ENCODE measurements around the gene INPP4B. TPM values are rescaled to one million over a fixed set of nuclear protein-coding genes. Genes with fewer than 3 reads are reported as not detected.
A peak's percentile ranks its signal among the peaks of the same experiment; 100 is the strongest.

INPP4B gene
- polyA plus RNA-seq, 1 experiment, result 5.1 TPM

- H3K9me3 ChIP-seq (ENCODE audit: control insufficient read depth, insufficient read depth, low read length), result no peaks in the 10 kb centered on the region
- H3K27ac ChIP-seq (ENCODE audit: low read depth, low read length), result no peak overlapping the region
- ChIA-PET CTCF (no interaction called here), POLR2A (no interaction called here)
- H3K27me3 ChIP-seq (ENCODE audit: control insufficient read depth, insufficient read depth, low read length), result no peaks in the 10 kb centered on the region
- no peak overlapping the region for H3K4me3 ChIP-seq (ENCODE audit: low read depth, low read length)
- DNase-seq (ENCODE audit: low read depth, low spot score), result no peak
- no peak for TF ChIP-seq CTCF (IDR thresholded peaks at IDR 0.05; ENCODE audit: low read depth, low read length)
Observed at GRCh38 chr4:142281999-142282398, 564.1 kb downstream of the INPP4B start.

GRCh38 chr4:142278663-142279062, 567.4 kb downstream of the INPP4B start:
- no peak overlapping the region for H3K4me3 ChIP-seq (ENCODE audit: low read depth, low read length)
- H3K27ac ChIP-seq (ENCODE audit: low read depth, low read length), result no peak overlapping the region
- no peaks in the 10 kb centered on the region for H3K9me3 ChIP-seq (ENCODE audit: control insufficient read depth, insufficient read depth, low read length)
- H3K27me3 ChIP-seq (ENCODE audit: control insufficient read depth, insufficient read depth, low read length), result no peaks in the 10 kb centered on the region
- ChIA-PET CTCF (interaction anchor here (0.5 kb wide), 1 partner anchor 14 kb away, joined by 5 read pairs; no protein-coding TSS in a partner anchor), POLR2A (no interaction called here)
- DNase-seq (ENCODE audit: low read depth, low spot score), result no peak
- no peak for TF ChIP-seq CTCF (IDR thresholded peaks at IDR 0.05; ENCODE audit: low read depth, low read length)

DNA sequence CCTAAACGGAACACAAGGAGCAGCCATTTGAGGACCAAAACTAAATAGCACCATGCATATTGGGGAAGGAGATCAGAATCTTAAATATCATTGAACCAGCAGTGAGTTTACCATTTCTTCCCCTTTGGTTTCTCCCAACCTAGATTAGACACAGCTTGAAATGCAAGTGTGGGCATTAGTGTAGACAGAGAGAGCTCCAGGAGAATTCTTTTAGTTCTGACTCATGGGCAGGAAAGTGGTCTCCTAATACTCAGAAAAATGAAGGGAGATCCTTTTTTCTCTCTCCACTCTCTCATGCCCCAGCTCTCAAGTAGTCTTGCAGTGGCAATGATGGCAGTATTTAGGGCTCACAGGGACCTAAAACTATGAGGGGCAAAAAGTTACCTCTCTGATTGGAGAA, 567.9 kb downstream of the INPP4B start:
- POLR2A ChIA-PET, result no interaction called here
- no peak for DNase-seq (ENCODE audit: low read depth, low spot score)

DNA sequence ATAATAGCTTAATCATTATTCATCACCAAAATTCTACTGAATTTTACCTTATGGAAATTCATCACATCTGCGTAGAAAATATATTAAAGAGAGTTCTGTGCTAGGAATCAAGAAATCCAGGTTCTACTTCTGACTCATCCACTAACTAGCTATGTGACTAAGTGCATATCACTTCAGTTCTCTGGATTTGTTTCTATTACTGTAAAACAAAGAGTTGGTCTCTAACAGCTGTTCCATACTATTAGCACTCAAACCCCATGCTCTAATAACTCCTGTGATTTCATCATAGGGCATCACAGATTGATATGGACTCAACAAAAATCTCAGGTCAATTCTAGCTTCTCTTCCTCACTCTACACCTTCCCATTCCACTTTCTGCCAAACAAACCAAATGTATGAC, 572.0 kb downstream of the INPP4B start:
- TF ChIP-seq CTCF (IDR thresholded peaks at IDR 0.05; ENCODE audit: low read depth, low read length), result no peak
- POLR2A ChIA-PET, result interaction anchor here (0.7 to 1.6 kb wide), 4 partner anchors 9 to 132 kb away, joined by 3 to 6 read pairs (median 5); no protein-coding TSS in a partner anchor
- H3K9me3 ChIP-seq (ENCODE audit: control insufficient read depth, insufficient read depth, low read length), result no peaks in the 10 kb centered on the region
- DNase-seq (ENCODE audit: low read depth, low spot score), result peak; percentile 79
- no peaks in the 10 kb centered on the region for H3K27me3 ChIP-seq (ENCODE audit: control insufficient read depth, insufficient read depth, low read length)
- CTCF ChIA-PET, result interaction anchor here (0.5 kb wide), 1 partner anchor 57 kb away, joined by 3 read pairs; no protein-coding TSS in a partner anchor
- no peak overlapping the region for H3K4me3 ChIP-seq (ENCODE audit: low read depth, low read length)
- peak overlapping the region; percentile 59 for H3K27ac ChIP-seq (ENCODE audit: low read depth, low read length)

More for the DNA sequence above, 567.9 kb downstream of the INPP4B start:
- Histone ChIP-seq H3K9me3 (ENCODE audit: control insufficient read depth, insufficient read depth, low read length) (no peaks in the 10 kb centered on the region), H3K4me3 (ENCODE audit: low read depth, low read length) (no peak overlapping the region), H3K27me3 (ENCODE audit: control insufficient read depth, insufficient read depth, low read length) (no peaks in the 10 kb centered on the region), H3K27ac (ENCODE audit: low read depth, low read length) (no peak overlapping the region)
- CTCF ChIA-PET, result no interaction called here
- no peak for TF ChIP-seq CTCF (IDR thresholded peaks at IDR 0.05; ENCODE audit: low read depth, low read length)

DNA sequence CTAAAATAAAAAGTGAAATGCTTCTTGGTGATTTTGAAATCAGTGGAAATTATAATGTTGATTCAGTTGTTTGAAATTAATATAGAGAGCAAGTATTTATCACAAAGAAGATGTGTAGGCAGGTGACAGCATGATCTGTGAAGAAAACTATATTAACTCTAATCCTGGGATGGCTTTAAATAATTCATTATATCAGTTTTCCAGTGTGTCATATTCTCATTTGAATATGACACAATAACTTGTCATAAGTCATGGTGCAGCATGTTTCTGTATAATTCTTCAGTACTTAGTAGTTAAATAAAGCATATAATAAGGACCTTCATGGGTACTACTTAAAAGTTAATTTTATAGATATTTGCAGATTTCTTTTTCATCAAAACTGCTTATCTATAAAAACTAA, 573.6 kb downstream of the INPP4B start:
- Histone ChIP-seq H3K27ac (ENCODE audit: low read depth, low read length) (no peak overlapping the region), H3K4me3 (ENCODE audit: low read depth, low read length) (no peak overlapping the region), H3K9me3 (ENCODE audit: control insufficient read depth, insufficient read depth, low read length) (no peaks in the 10 kb centered on the region), H3K27me3 (ENCODE audit: control insufficient read depth, insufficient read depth, low read length) (no peaks in the 10 kb centered on the region)
- TF ChIP-seq CTCF (IDR thresholded peaks at IDR 0.05; ENCODE audit: low read depth, low read length), result no peak
- ChIA-PET CTCF (no interaction called here), POLR2A (no interaction called here)
- no peak for DNase-seq (ENCODE audit: low read depth, low spot score)

Data from AG04450 (cell line).